HepG2 (cell line): Measurements from ENCODE around the gene SKP2. TPM values are rescaled to one million over a fixed set of nuclear protein-coding genes. Genes with fewer than 3 reads are reported as not detected.

Source experiments
- ARID5B ChIP-seq: IDR thresholded peaks from 2 replicates; pipeline ENCODE4 v1.4.0; 2020; ENCODE audit warnings: mild to moderate bottlenecking, missing genetic modification reagents
- CHCHD3 ChIP-seq: sonication (generic); formaldehyde crosslinking; IDR thresholded peaks from 2 replicates; pipeline ENCODE4 v1.8.0; 2022; ENCODE audit warnings: mild to moderate bottlenecking, missing genetic modification reagents, moderate library complexity
- ELF4 ChIP-seq: sonication (generic); formaldehyde crosslinking; IDR thresholded peaks from 2 replicates; pipeline ENCODE4 v1.5.0; 2020; ENCODE audit warnings: missing genetic modification reagents, mild to moderate bottlenecking, moderate library complexity, borderline replicate concordance
- HMGXB3 ChIP-seq: sonication (generic); formaldehyde crosslinking; IDR thresholded peaks from 2 replicates; pipeline ENCODE4 v1.4.0; 2020; ENCODE audit warnings: missing genetic modification reagents, borderline replicate concordance
- MEF2D ChIP-seq: sonication (generic); formaldehyde crosslinking; IDR thresholded peaks from 2 replicates; pipeline ENCODE4 v1.5.1; 2020; ENCODE audit warnings: mild to moderate bottlenecking, missing genetic modification reagents
- MTA3 ChIP-seq: sonication (generic); formaldehyde crosslinking; IDR thresholded peaks from 2 replicates; pipeline ENCODE4 v1.4.0; 2020; ENCODE audit warnings: missing genetic modification reagents
- NR2C2 ChIP-seq: sonication (generic); formaldehyde crosslinking; IDR thresholded peaks from 2 replicates; pipeline ENCODE4 v1.4.0; 2020; ENCODE audit warnings: missing genetic modification reagents, mild to moderate bottlenecking, moderate library complexity, borderline replicate concordance
- REPIN1 ChIP-seq: sonication (generic); formaldehyde crosslinking; IDR thresholded peaks from 2 replicates; pipeline ENCODE4 v1.8.0; 2022; ENCODE audit warnings: missing genetic modification reagents, low read depth, mild to moderate bottlenecking, borderline replicate concordance
- TCF12 ChIP-seq, 2 experiments: fragments of 450-650 bp in 1 of 2; sonication (generic) in 1 of 2; formaldehyde crosslinking in 1 of 2; IDR thresholded peaks; 2 replicates each; pipeline versions ENCODE4 v1.6.1 to v1.8.0; 2017 to 2022; ENCODE audit warnings: antibody characterized with exemption in 1 of 2, mild to moderate bottlenecking in 1 of 2, missing genetic modification reagents in 1 of 2, moderate library complexity in 1 of 2
- ZFP82 ChIP-seq: sonication (generic); formaldehyde crosslinking; IDR thresholded peaks from 2 replicates; pipeline ENCODE4 v1.5.1; 2020; ENCODE audit warnings: mild to moderate bottlenecking, missing genetic modification reagents, borderline replicate concordance
- ZNF12 ChIP-seq: sonication (generic); formaldehyde crosslinking; IDR thresholded peaks from 2 replicates; pipeline ENCODE4 v1.5.0; 2020; ENCODE audit warnings: missing genetic modification reagents
- ZNF331 ChIP-seq: sonication (generic); formaldehyde crosslinking; IDR thresholded peaks from 2 replicates; pipeline ENCODE4 v1.4.0; 2020; ENCODE audit warnings: missing genetic modification reagents
- ZNF574 ChIP-seq: sonication (generic); formaldehyde crosslinking; IDR thresholded peaks from 2 replicates; pipeline ENCODE4 v1.4.0; 2020; ENCODE audit warnings: missing genetic modification reagents
- ZNF576 ChIP-seq: sonication (generic); formaldehyde crosslinking; IDR thresholded peaks from 2 replicates; pipeline ENCODE4 v1.4.0; 2020; ENCODE audit warnings: mild to moderate bottlenecking, missing genetic modification reagents
- ZNF761 ChIP-seq: sonication (generic); formaldehyde crosslinking; conservative IDR thresholded peaks from 2 replicates; pipeline ENCODE4 v1.4.0; 2020; ENCODE audit warnings: mild to moderate bottlenecking, missing genetic modification reagents
- ZNF775 ChIP-seq: sonication (generic); formaldehyde crosslinking; IDR thresholded peaks from 2 replicates; pipeline ENCODE4 v1.4.0; 2020; ENCODE audit warnings: missing genetic modification reagents, mild to moderate bottlenecking, moderate library complexity, borderline replicate concordance
- ZNF776 ChIP-seq: sonication (generic); formaldehyde crosslinking; IDR thresholded peaks from 2 replicates; pipeline ENCODE4 v1.4.0; 2020; ENCODE audit warnings: mild to moderate bottlenecking, missing genetic modification reagents
- polyA plus RNA-seq, 8 experiments: library from polyadenylated mRNA; depleted of rRNA in 3 of 8; stranded (reverse) in 7 of 8; unstranded in 1 of 8; fragments of >200 nt; fragmentation: Illumina TruSeq in 4 of 8; extraction: Trizol in 4 of 8; gene quantifications; 2 replicates each; pipeline versions ENCODE4 v1.2.1 to v1.2.3, GENCODE V29; 2011 to 2016; ENCODE audit warnings: low read depth in 4 of 8, missing spikeins in 1 of 8, mixed read lengths in 1 of 8; ENCODE audit not compliant: insufficient read depth in 1 of 8
- total RNA-seq, 5 experiments: library from RNA; depleted of rRNA; stranded (reverse); fragments of >200 nt; fragmentation: Illumina TruSeq; extraction: Trizol; gene quantifications; 2 replicates each; pipeline ENCODE4 v1.2.3, GENCODE V29; 2016; ENCODE audit warnings: low read depth in 1 of 5

The SKP2 gene
- total and polyA plus RNA-seq, 2 of the 13 experiments (the other 11 are each of a cell fraction or from before 2014, with no cell fraction given) = 29.6 to 84.1 TPM

- TF ChIP-seq ZNF776 (CRISPR knock-in tag) (0 out of 2 replicates have a peak, but pooled peaks have one; percentile 38), NR2C2 (CRISPR knock-in tag) (no peak), ZNF775 (CRISPR knock-in tag) (no peak), ELF4 (CRISPR knock-in tag) (no peak), HMGXB3 (CRISPR knock-in tag) (peak; percentile 90), ZNF761 (no peak), TCF12 (IDR thresholded peaks at IDR 0.05) (no peak), TCF12 (CRISPR knock-in tag; IDR thresholded peaks at IDR 0.05) (no peak), REPIN1 (CRISPR knock-in tag) (no peak; the same call in 1 of the 2 replicates), ARID5B (CRISPR knock-in tag) (0 out of 2 replicates have a peak, but pooled peaks have one; percentile 19), CHCHD3 (CRISPR knock-in tag) (no peak), ZNF574 (CRISPR knock-in tag) (0 out of 2 replicates have a peak, but pooled peaks have one; percentile 23), ZNF576 (CRISPR knock-in tag) (no peak), MEF2D (no peak), ZFP82 (CRISPR knock-in tag) (no peak), ZNF331 (no peak), MTA3 (no peak), ZNF12 (0 out of 2 replicates have a peak, but pooled peaks have one; percentile 24)
These were observed 1.1 kb upstream of the SKP2 start (continued) for GRCh38 chr5:36150676-36151433.
